Measurements from ENCODE around the gene RNU2-1. TPM values are rescaled to one million over a fixed set of nuclear protein-coding genes. Genes with fewer than 3 reads are reported as not detected.

Gene RNU2-1
- total RNA-seq, 2 experiments from 2014 or later, result 3,839 to 7,603 TPM

GRCh38 chr17:43224146-43224705 is 9.6 kb downstream of the RNU2-1 start:
- no peak overlapping the region for H3K4me3 Mint-ChIP-seq
- no peak overlapping the region for H3K27ac Mint-ChIP-seq
- ATAC-seq (no peak), DNase-seq (peak; percentile 25)
- H3K36me3 Mint-ChIP-seq, result peaks cover 6% of the 10 kb centered on the region
- CTCF ChIA-PET, result interaction anchor here (0.8 kb wide), 1 partner anchor 8 kb away, joined by 3 read pairs; no protein-coding TSS in a partner anchor
- no peaks in the 10 kb centered on the region for H3K27me3 Mint-ChIP-seq
- H3K4me1 Mint-ChIP-seq, result peaks cover 7% of the 10 kb centered on the region
- H3K9me3 Mint-ChIP-seq (ENCODE audit: low read depth), result no peaks in the 10 kb centered on the region

DNA sequence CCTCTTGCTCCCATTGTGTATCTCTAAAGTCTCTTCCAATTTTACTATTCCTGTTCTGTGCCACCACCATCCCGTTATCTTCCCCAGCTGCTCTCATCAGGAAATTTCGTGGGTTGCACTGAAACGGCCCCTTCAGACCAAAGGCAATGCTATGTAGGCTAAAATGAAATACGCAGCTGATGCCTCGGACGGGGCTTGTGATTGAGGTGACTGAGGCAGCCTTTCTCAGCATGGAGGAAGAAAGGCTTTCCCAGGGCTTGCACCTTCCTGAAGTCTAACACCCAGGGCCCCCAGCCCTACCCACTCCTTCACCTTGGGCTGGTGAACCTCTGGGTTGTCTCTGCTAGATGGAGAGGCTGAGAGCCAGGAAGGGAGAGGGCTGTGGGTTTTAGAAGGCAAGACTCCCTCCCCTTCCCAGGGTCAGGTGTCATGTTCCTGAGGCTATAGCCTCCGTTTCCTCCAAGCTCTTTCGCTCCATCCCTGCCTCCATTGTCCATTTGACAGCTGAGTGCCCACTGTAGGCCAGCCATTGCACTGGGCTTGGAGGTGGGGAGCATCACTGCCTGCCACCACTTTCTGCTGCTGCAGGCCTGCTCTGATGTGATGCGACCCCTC is 13.2 kb downstream of the RNU2-1 start:
- CTCF ChIA-PET, result interaction anchor here (1.4 kb wide), 1 partner anchor 10 kb away, joined by 6 read pairs; no protein-coding TSS in a partner anchor
- H3K9me3 Mint-ChIP-seq (ENCODE audit: low read depth), result no peaks in the 10 kb centered on the region
- ATAC-seq (no peak), DNase-seq (no peak)
- H3K36me3 Mint-ChIP-seq, result peaks cover 15% of the 10 kb centered on the region
- H3K4me3 Mint-ChIP-seq, result no peak overlapping the region
- H3K4me1 Mint-ChIP-seq, result peaks cover 15% of the 10 kb centered on the region
- no peaks in the 10 kb centered on the region for H3K27me3 Mint-ChIP-seq
- H3K27ac Mint-ChIP-seq, result no peak overlapping the region

DNA sequence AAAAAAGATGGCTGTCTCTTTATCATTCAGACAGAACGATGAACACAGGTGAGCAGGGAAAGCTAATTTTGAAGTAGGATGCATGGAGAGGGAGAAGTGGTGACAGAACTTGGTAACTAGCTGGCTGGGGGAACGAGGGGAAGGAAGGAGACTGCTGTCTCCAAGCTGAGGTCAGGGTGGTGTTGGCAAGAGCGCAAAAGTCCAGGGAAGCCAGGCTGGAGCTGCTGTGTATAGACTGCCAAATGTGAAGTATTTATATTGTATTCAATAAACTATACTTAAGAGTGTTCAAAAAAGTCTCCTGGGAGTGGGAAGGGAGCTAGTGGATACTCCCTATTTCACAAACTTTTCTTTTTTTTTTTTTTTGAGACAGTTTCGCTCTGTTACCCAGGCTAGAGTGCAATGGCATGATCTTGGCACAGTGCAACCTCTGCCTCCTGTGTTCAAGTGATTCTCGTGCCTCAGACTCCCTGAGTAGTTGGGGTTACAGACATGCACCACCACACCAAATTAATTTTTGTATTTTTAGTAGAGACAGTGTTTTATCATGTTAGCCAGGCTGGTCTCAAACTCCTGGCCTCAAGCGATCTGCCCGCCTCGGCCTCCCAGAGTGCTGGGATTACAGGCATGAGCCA is 13.9 kb downstream of the RNU2-1 start:
- Mint-ChIP-seq H3K4me3 (no peak overlapping the region), H3K9me3 (ENCODE audit: low read depth) (no peaks in the 10 kb centered on the region), H3K36me3 (peaks cover 20% of the 10 kb centered on the region), H3K27ac (no peak overlapping the region), H3K27me3 (no peaks in the 10 kb centered on the region), H3K4me1 (peaks cover 15% of the 10 kb centered on the region)
- no peak for ATAC-seq
- CTCF ChIA-PET, result interaction anchor here (1.4 kb wide), 1 partner anchor 9 kb away, joined by 6 read pairs; no protein-coding TSS in a partner anchor
- DNase-seq, result no peak

- DNase-seq, result no peak
These were observed 14.8 kb downstream of the RNU2-1 start for GRCh38 chr17:43219001-43219400.

DNA sequence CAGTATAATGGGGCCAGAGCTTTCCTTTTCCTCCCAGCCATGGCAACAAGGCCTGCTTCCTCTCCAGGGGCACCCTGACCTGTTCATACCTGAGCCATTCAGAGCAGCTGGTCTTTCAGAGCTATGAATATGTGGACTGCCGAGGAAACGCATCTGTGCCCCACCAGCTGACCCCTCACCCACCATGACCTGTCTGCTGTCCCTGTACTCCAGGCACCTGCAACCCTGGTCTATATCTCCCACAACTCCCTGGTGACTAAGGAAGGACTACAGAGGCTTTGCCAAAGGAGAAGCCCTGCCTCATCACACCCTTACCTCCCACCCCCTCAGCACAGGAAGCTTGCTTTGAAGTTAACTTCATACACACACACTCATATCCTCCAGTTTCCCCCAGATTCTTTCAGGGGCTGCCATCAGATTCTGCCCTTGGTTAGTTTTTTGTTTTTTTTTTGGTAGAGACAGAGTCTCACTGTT is 16.1 kb downstream of the RNU2-1 start:
- Mint-ChIP-seq H3K36me3 (peaks cover 22% of the 10 kb centered on the region), H3K4me1 (peaks cover 25% of the 10 kb centered on the region), H3K27ac (no peak overlapping the region), H3K4me3 (no peak overlapping the region), H3K27me3 (no peaks in the 10 kb centered on the region), H3K9me3 (ENCODE audit: low read depth) (no peaks in the 10 kb centered on the region)
- DNase-seq (no peak), ATAC-seq (no peak)
- CTCF ChIA-PET, result interaction anchor here (1.5 kb wide), 1 partner anchor 9 kb away, joined by 3 read pairs; no protein-coding TSS in a partner anchor

More at GRCh38 chr17:43219001-43219400, 14.8 kb downstream of the RNU2-1 start:
- H3K4me3 Mint-ChIP-seq, result no peak overlapping the region
- ATAC-seq, result no peak
- no peaks in the 10 kb centered on the region for H3K27me3 Mint-ChIP-seq
- H3K36me3 Mint-ChIP-seq, result peaks cover 20% of the 10 kb centered on the region
- H3K4me1 Mint-ChIP-seq, result peaks cover 12% of the 10 kb centered on the region
- CTCF ChIA-PET, result interaction anchor here (1.4 kb wide), 1 partner anchor 8 kb away, joined by 6 read pairs; no protein-coding TSS in a partner anchor
- H3K27ac Mint-ChIP-seq, result no peak overlapping the region
- no peaks in the 10 kb centered on the region for H3K9me3 Mint-ChIP-seq (ENCODE audit: low read depth)

DNA sequence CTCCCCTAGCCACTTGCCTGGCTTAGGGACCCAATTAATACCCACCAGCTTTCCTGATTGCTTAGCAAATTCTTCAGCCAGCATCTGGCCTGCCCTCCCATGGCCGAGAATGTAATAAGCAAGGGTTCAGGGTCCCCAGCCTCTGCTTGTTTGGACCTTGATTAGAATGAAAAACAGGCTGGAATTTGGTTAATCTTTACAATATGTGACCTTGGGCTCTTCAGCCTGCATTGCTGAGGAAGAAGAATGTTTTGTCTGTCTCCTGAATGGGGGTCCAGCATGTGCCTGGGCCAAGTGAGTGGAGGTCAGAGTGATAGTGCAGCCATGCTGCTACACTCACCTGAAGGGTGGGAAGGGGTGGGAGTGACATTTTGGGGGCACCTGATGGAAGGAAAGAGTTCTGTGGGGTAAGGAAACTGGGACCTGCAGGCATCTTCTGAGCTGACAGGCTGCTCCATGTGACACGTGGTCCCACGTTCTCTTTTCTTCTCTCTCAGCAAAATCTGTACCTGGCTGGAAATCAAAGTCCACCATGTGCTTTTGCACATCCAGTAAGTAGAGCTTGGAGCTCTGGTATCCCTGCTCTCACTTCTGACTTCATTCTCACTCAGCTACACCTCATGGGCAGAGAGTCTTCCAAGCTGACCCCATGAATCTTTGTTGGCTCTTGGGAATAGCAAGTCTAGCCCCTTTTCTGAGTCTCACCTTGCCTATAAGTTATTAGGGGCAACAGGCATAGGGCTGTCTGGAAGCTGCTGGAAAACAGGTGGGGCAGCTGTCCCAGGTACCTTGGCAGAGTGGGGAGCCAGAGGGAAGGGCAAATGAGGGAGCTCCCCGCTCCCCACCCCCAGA is 16.8 kb downstream of the RNU2-1 start:
- H3K9me3 Mint-ChIP-seq (ENCODE audit: low read depth), result no peaks in the 10 kb centered on the region
- H3K27ac Mint-ChIP-seq, result no peak overlapping the region
- peaks cover 28% of the 10 kb centered on the region for H3K4me1 Mint-ChIP-seq
- H3K27me3 Mint-ChIP-seq, result no peaks in the 10 kb centered on the region
- no peak overlapping the region for H3K4me3 Mint-ChIP-seq
- H3K36me3 Mint-ChIP-seq, result peaks cover 24% of the 10 kb centered on the region
- no peak for DNase-seq
- CTCF ChIA-PET, result interaction anchor here (1.5 kb wide), 1 partner anchor 10 kb away, joined by 3 read pairs; no protein-coding TSS in a partner anchor
- no peak for ATAC-seq

DNA sequence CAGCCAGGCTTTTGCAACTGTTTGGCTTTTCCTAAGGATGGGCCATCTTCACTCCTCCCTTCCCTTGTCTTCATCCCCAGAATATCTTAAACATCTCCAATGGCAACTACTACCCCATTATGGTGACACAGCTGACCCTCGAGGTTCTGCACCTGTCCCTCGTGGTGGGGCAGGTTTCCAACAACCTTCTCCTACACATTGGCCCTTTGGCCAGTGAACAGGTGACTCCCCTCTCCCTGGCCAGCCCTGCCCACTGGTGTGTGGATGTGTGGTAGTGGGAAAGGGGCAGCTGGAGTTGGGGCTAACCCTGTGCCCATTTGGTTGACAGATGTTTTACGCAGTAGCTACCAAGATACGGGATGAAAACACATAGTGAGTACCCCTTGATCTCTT is 17.4 kb downstream of the RNU2-1 start:
- H3K9me3 Mint-ChIP-seq (ENCODE audit: low read depth), result no peaks in the 10 kb centered on the region
- DNase-seq (no peak), ATAC-seq (no peak)
- peaks cover 28% of the 10 kb centered on the region for H3K4me1 Mint-ChIP-seq
- no peak overlapping the region for H3K4me3 Mint-ChIP-seq
- peaks cover 24% of the 10 kb centered on the region for H3K36me3 Mint-ChIP-seq
- CTCF ChIA-PET, result interaction anchor here (1.0 to 1.5 kb wide), 2 partner anchors 8 to 10 kb away, joined by 3 read pairs; no protein-coding TSS in a partner anchor
- no peaks in the 10 kb centered on the region for H3K27me3 Mint-ChIP-seq
- no peak overlapping the region for H3K27ac Mint-ChIP-seq

- ATAC-seq (no peak), DNase-seq (no peak)
- Mint-ChIP-seq H3K9me3 (ENCODE audit: low read depth) (no peaks in the 10 kb centered on the region), H3K27me3 (no peaks in the 10 kb centered on the region), H3K4me1 (peaks cover 35% of the 10 kb centered on the region), H3K36me3 (peaks cover 24% of the 10 kb centered on the region), H3K27ac (no peak overlapping the region), H3K4me3 (no peak overlapping the region)
- CTCF ChIA-PET, result interaction anchor here (0.9 to 1.0 kb wide), 2 partner anchors 9 to 101 kb away, joined by 3 read pairs; no protein-coding TSS in a partner anchor
These were observed 18.4 kb downstream of the RNU2-1 start for GRCh38 chr17:43215341-43215740.

DNA sequence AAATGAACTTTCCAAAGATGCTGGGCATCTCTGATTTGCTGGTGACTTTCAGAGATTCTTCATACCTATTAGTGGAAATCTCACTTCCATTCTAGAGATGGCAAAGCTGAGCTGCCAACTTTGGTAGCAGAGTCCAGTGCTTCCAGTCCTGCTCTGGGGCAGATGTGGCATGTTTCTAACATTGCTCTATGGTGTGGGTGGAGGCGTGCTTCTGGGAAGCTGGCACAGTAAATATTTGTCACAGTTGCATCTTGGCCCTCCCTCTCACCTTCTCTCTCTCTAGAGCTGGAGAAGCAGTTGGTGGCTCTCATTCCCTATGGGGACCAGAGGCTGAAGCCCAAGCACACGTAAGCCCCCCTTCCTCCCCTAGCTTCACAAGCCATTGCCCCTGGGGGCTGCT is 20.2 kb downstream of the RNU2-1 start:
- H3K4me3 Mint-ChIP-seq, result peak overlapping the region; percentile 86
- ATAC-seq (no peak), DNase-seq (no peak)
- no peaks in the 10 kb centered on the region for H3K9me3 Mint-ChIP-seq (ENCODE audit: low read depth)
- peaks cover 30% of the 10 kb centered on the region for H3K36me3 Mint-ChIP-seq
- no peaks in the 10 kb centered on the region for H3K27me3 Mint-ChIP-seq
- CTCF ChIA-PET, result interaction anchor here (0.7 to 2.4 kb wide), 3 partner anchors 189 to 411 kb away, joined by 3 to 6 read pairs (median 3); partner anchors contain the start of gene RPL27
- H3K4me1 Mint-ChIP-seq, result peaks cover 37% of the 10 kb centered on the region
- H3K27ac Mint-ChIP-seq, result no peak overlapping the region

DNA sequence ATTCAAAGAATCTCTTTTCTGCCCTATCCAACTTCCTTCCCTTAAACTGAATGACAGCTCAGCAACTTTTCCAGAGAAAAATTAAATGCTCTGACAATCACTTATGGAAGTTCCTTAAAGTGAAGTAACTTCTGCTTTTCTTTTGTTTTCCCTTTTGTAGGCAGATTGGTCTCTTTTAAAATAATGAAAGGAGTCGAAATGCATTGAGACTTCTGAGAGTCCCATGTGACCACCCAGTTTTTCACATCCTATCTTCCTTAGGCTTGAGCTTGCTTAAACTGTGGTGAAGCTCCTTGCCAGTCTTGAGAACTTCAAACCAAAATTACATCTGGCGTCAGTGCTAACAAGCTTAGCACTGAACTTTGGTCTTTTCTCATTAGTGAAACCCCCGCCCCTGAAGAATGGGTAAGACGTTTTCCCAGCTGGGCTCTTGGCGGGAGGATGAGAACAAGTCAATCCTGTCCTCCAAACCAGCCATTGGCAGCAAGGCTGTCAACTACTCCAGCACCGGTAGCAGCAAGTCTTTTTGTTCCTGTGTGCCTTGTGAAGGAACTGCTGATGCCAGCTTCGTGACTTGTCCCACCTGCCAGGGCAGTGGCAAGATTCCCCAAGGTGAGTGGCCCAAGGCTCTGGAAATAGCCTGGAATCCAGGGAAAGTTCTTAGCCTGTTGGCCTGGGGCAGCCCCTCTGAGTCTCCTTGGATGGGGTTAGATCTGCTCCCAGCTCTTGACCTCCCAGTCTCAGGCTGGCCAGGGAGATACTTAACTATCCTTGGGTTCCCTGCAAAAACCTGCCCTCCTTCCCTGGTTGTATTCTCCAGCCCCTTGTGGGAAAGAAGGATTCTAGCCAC is 20.9 kb downstream of the RNU2-1 start:
- Mint-ChIP-seq H3K36me3 (peaks cover 34% of the 10 kb centered on the region), H3K4me1 (peaks cover 35% of the 10 kb centered on the region), H3K9me3 (ENCODE audit: low read depth) (no peaks in the 10 kb centered on the region), H3K27me3 (no peaks in the 10 kb centered on the region), H3K27ac (peak overlapping the region; percentile 91), H3K4me3 (peak overlapping the region; percentile 86)
- DNase-seq (no peak), ATAC-seq (no peak)
- CTCF ChIA-PET, result interaction anchor here (0.7 to 2.4 kb wide), 7 partner anchors 14 to 411 kb away, joined by 3 to 7 read pairs (median 3); partner anchors contain the start of gene RPL27

DNA sequence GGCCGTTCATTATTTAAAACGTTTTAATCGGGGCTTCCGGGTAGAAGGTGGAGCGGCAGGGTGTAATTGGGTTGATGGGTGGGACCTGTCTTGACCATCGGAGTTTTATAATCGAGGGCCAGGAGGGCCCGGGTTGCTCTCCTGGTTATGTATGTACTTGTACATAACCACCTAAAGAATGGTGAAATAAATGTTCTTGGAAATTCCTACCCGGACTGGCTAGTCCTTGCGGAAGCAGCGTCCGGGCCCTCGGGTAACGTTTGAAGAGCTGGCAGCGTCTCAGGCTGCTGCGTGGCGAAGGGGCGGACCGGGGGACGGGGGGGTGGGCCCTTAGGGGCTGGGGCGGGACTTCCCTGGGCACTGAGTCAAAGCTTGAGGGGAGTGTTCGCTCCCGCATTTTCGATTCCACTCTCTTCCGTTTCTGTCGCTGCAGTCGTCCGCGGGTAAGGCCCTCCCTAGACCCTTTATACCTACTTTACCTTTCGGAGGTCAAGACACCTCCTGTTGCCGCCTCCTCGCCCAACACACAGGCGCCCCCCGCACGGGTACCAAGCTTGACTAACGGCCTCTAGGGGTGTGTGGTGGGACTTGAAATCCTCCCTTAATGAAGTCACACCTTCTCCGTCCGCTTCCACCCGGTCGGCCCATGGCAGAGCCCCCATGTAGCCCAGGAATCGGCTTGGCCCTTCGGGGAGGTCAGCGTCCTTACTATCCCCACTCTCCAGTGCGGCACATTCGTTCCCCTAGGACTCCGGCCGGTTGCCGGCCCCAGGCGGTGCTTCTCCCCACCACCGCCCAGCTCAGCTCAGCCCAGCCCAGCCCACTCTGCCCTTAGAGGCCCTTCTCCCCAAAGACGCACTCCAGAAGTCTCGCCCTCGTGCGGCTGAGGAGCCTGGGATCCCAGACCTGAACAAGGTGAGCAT is 22.0 kb downstream of the RNU2-1 start, which contains the start of gene TMEM106A:
TSS of gene TMEM106A (plus strand) at position 396 of the 923 bp plus-strand sequence. CDS start 1,167 bp downstream, outside the sequence.
- Mint-ChIP-seq H3K4me1 (peaks cover 31% of the 10 kb centered on the region), H3K4me3 (peak within 1 kb of the TSS; percentile 86), H3K27ac (peak within 1 kb of the TSS; percentile 91), H3K36me3 (peaks cover 31% of the 10 kb centered on the region), H3K27me3 (no peaks in the 10 kb centered on the region), H3K9me3 (ENCODE audit: low read depth) (no peaks in the 10 kb centered on the region)
- ATAC-seq, result peak; percentile 94
- DNase-seq, result peak; percentile 86
- CTCF ChIA-PET, result interaction anchor here (0.7 to 2.4 kb wide), 13 partner anchors 8 to 214 kb away, joined by 3 to 7 read pairs (median 4); partner anchors contain the start of genes NBR1 and RPL27
